Coronary artery (tissue), 2 donors: Measurements from ENCODE around the gene SUN1.
A peak's percentile ranks its signal among the peaks of the same experiment; 100 is the strongest.
"Not testable (repeated sequence)": the region's sequence is repeated elsewhere in the genome, so short reads cannot be mapped to it uniquely, and the experiment has no call there.

ENCODE experiments used
- DNase-seq: peaks from one replicate; pipeline ENCODE4 v3.0.0-alpha.2; 2017; ENCODE audit warnings: low spot score
- H3K27ac ChIP-seq, 2 donors: fragments of 200-600 bp; sonication (generic); one replicate each; pipeline ENCODE4 v1.5.1; 2016 to 2019
- H3K4me3 ChIP-seq: fragments of 200-600 bp; sonication (generic); 2 replicates; pipeline ENCODE4 v1.5.1; 2016; ENCODE audit warnings: mild to moderate bottlenecking, moderate library complexity
- TF ChIP-seq, protein P1 (sequence below): fragments of 200-600 bp; sonication (generic); IDR thresholded peaks from one replicate; pipeline ENCODE4 v1.5.1; 2019; ENCODE audit warnings: antibody characterized with exemption

The SUN1 gene

DNA sequence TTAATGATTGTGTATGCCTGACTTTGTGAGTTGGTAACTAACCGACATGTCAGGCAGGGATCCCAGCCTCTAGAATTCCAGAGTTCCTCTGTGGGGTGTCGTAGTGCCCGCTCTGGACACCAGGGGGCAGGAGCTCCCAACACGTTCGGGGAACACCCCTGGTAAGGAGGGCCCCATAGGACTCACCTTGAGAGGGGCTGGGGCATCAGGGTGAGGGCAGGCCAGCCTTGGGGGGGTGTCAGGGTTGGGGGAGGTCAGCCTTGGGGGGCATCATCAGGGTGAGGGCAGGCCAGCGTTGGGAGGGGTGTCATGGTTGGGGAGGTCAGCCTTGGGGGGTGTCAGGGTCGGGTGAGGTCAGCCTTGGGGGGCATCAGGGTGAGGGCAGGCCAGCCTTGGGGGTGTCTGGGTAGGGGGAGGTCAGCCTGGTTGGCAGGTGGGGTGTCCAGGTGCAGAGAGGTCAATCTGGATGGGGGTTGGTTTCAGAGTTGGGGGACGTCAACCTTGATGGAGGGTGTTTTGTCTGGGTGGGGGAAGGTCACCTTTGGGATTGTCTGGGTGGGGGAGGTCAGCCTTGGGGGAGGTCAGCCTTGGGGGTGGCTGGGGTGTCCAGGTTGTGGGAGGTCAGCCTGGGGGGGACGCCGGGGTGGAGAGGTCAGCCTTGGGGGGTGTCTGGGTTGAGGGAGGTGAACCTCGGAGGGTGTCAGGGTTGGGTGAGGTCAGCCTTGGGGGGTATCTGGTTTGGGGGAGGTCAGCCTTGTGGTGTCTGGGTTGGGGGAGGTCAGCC, 45.6 kb upstream of the SUN1 start:
- H3K27ac ChIP-seq = peak overlapping the region in 1 of 2 donors; percentile 71
- no peak for DNase-seq
- TF ChIP-seq, protein P1, sequence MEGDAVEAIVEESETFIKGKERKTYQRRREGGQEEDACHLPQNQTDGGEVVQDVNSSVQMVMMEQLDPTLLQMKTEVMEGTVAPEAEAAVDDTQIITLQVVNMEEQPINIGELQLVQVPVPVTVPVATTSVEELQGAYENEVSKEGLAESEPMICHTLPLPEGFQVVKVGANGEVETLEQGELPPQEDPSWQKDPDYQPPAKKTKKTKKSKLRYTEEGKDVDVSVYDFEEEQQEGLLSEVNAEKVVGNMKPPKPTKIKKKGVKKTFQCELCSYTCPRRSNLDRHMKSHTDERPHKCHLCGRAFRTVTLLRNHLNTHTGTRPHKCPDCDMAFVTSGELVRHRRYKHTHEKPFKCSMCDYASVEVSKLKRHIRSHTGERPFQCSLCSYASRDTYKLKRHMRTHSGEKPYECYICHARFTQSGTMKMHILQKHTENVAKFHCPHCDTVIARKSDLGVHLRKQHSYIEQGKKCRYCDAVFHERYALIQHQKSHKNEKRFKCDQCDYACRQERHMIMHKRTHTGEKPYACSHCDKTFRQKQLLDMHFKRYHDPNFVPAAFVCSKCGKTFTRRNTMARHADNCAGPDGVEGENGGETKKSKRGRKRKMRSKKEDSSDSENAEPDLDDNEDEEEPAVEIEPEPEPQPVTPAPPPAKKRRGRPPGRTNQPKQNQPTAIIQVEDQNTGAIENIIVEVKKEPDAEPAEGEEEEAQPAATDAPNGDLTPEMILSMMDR = peak; percentile 69
- no peak overlapping the region for H3K4me3 ChIP-seq

DNA sequence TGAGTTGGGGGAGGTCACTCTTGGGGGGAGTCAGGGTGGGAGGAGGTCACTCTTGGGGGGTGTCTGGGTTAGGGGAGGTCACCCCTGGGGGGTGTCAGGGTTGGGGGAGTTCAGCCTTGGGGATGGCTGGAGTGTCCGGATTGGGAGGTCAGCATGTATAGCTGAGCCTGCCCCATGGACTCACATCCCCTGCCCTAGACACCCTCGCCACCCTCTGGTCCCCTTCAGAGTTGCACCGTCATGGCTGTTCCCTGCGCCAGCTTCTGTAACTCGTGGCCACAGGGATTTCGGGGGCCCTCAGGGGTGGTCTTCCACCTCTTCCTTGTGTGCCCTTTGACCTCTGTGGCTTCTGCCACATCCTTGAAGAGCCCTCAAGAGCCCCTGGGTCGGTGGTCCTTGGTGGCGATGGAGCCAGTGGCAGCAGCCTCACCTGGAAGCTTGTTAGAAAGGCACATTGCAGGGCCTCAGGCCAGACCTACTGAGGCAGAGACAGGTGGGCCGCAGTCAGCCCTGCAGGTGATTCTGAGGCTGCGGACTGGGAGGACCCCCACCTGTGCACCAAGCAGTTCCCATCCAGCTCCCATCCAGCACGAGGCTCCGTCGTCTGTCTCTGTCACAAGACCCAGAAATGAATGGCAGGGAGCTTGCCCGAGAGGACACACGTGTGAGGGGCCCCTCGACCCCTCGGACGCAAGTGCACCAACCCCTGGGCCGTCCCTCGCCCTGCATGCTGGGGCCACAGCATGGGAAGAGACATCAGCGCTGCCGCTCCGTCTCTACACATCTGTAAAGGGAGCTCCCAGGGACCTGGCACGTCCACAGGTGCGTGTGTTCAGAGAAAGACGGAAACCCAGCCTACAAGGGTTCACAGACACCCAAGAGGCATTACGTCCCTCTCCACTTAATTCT, 44.7 kb upstream of the SUN1 start:
- TF ChIP-seq, protein P1 = no peak
- DNase-seq = no peak
- H3K27ac ChIP-seq = no peak overlapping the region
- H3K4me3 ChIP-seq = no peak overlapping the region

DNA sequence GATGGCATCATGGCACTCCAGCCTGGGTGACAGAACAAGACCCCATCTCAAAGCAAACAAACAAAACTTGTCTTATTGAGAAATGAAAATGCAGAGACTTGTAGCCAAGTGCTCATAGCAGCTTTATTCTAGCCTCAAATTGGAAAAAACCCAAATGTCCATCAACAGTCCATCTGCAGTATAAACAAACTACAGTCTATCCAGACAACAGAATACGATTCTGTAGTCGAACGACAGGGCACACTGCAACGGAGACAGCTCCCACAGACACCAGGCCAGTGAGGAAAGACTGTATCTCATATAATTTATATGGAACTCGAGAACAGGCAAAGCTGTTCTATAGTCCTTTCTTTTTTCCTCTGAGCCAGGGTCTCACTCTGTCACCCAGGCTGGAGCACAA, 40.8 kb upstream of the SUN1 start:
- no peak overlapping the region for H3K4me3 ChIP-seq
- TF ChIP-seq, protein P1 = no peak
- no peak for DNase-seq
- H3K27ac ChIP-seq = no peak overlapping the region

- DNase-seq = no peak
- Histone ChIP-seq H3K27ac (no peak overlapping the region), H3K4me3 (no peak overlapping the region)
- TF ChIP-seq, protein P1 = no peak
These were observed 38.1 kb upstream of the SUN1 start for GRCh38 chr7:794207-794606.

GRCh38 chr7:794671-795329, 37.5 kb upstream of the SUN1 start:
- no peak overlapping the region for H3K4me3 ChIP-seq
- TF ChIP-seq, protein P1 = no peak
- H3K27ac ChIP-seq = no peak overlapping the region
- DNase-seq = no peak

- H3K4me3 ChIP-seq, DNase-seq: not testable (repeated sequence)
- peak overlapping the region; percentile 85 to 94 for H3K27ac ChIP-seq
These were observed 35.7 kb upstream of the SUN1 start for GRCh38 chr7:796434-797169.
